ENCODE measurements around the gene PRDM15.

DNA sequence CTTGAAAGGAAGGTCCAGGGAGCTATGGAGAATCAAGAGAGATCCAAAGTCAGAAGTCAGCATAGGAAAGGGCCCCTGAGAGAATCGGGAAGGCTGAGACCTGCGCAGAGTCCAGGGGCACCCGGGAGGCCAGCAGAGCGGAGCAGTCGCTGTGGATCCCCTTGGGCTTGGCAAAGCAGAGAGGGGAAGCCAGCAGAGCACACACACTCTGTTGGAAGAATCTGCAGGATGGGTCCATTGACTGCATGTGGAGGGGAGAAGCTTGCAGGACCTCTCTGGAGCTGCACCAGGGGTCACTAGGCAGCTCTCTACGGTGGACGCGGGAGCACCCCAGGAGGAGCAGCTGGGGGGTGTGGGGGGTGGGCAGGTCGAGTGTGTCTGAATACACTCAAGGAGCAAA is 118.7 kb downstream of the PRDM15 start:
- TF ChIP-seq, protein P1, sequence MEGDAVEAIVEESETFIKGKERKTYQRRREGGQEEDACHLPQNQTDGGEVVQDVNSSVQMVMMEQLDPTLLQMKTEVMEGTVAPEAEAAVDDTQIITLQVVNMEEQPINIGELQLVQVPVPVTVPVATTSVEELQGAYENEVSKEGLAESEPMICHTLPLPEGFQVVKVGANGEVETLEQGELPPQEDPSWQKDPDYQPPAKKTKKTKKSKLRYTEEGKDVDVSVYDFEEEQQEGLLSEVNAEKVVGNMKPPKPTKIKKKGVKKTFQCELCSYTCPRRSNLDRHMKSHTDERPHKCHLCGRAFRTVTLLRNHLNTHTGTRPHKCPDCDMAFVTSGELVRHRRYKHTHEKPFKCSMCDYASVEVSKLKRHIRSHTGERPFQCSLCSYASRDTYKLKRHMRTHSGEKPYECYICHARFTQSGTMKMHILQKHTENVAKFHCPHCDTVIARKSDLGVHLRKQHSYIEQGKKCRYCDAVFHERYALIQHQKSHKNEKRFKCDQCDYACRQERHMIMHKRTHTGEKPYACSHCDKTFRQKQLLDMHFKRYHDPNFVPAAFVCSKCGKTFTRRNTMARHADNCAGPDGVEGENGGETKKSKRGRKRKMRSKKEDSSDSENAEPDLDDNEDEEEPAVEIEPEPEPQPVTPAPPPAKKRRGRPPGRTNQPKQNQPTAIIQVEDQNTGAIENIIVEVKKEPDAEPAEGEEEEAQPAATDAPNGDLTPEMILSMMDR (IDR thresholded peaks at IDR 0.05), result no peak
- TF ChIP-seq POLR2A (IDR thresholded peaks at IDR 0.05), result no peak

Measured in esophagus squamous epithelium (tissue), 4 donors.